ENCODE results near the gene HDHD5. TPM values are rescaled to one million over a fixed set of nuclear protein-coding genes. Genes with fewer than 3 reads are reported as not detected.
A peak's percentile ranks its signal among the peaks of the same experiment; 100 is the strongest.

The HDHD5 gene
- 31.5 and 41.7 TPM in 2 replicates for total RNA-seq

- peak; percentile 52 to 91 for DNase-seq (ENCODE audit: low read depth in 2 of 2)
Observed at GRCh38 chr22:17158568-17159503, at the start of gene HDHD5. HDHD5 (minus strand) TSS chr22:17159277; CDS start chr22:17159251, 26 bp downstream.

GRCh38 chr22:17205432-17205831 is 46.4 kb upstream of the HDHD5 start:
- no peak for DNase-seq (ENCODE audit: low read depth in 2 of 2)

- peak; percentile 16 to 22 for DNase-seq (ENCODE audit: low read depth in 2 of 2)
Observed at GRCh38 chr22:17201285-17201945, 42.3 kb upstream of the HDHD5 start.

- DNase-seq (ENCODE audit: low read depth in 2 of 2) = peak in 1 of 2 donors; percentile 41
Observed at GRCh38 chr22:17199003-17199731, 40.1 kb upstream of the HDHD5 start.

GRCh38 chr22:17198170-17199002 is 39.3 kb upstream of the HDHD5 start:
- DNase-seq (ENCODE audit: low read depth in 2 of 2) = peak; percentile 19 to 43

- DNase-seq (ENCODE audit: low read depth in 2 of 2) = no peak
Observed at GRCh38 chr22:17194213-17194612, 35.1 kb upstream of the HDHD5 start.

- no peak for DNase-seq (ENCODE audit: low read depth in 2 of 2)
Observed at GRCh38 chr22:17192186-17192585, 33.1 kb upstream of the HDHD5 start.

- DNase-seq (ENCODE audit: low read depth in 2 of 2) = no peak
Observed at GRCh38 chr22:17191163-17191784, 32.2 kb upstream of the HDHD5 start.

GRCh38 chr22:17190702-17191101 is 31.6 kb upstream of the HDHD5 start:
- no peak for DNase-seq (ENCODE audit: low read depth in 2 of 2)

GRCh38 chr22:17176715-17177114 is 17.6 kb upstream of the HDHD5 start:
- DNase-seq (ENCODE audit: low read depth in 2 of 2) = no peak

- DNase-seq (ENCODE audit: low read depth in 2 of 2) = no peak
Observed at GRCh38 chr22:17172029-17172833, 13.2 kb upstream of the HDHD5 start.

GRCh38 chr22:17171153-17172028 is 12.3 kb upstream of the HDHD5 start:
- DNase-seq (ENCODE audit: low read depth in 2 of 2) = peak; percentile 64 to 85

GRCh38 chr22:17167486-17167885 is 8.4 kb upstream of the HDHD5 start:
- DNase-seq (ENCODE audit: low read depth in 2 of 2) = no peak

- DNase-seq (ENCODE audit: low read depth in 2 of 2) = no peak
Observed at GRCh38 chr22:17164392-17165024, 5.4 kb upstream of the HDHD5 start.

GRCh38 chr22:17162731-17163130 is 3.7 kb upstream of the HDHD5 start:
- no peak for DNase-seq (ENCODE audit: low read depth in 2 of 2)

- DNase-seq (ENCODE audit: low read depth in 2 of 2) = no peak
Observed at GRCh38 chr22:17161991-17162390, 2.9 kb upstream of the HDHD5 start.

- peak in 1 of 2 donors; percentile 56 for DNase-seq (ENCODE audit: low read depth in 2 of 2)
Observed at GRCh38 chr22:17159504-17159951, 451 bp upstream of the HDHD5 start.

- no peak for DNase-seq (ENCODE audit: low read depth in 2 of 2)
Observed at GRCh38 chr22:17158176-17158567, 905 bp downstream of the HDHD5 start.
